ACC112 (cell line): ENCODE data around the gene GLIS1.

ENCODE experiments used
- H2AFZ ChIP-seq: fragments of 200-600 bp; sonication (generic); one replicate; pipeline ENCODE4 v1.6.0; 2017; ENCODE audit warnings: antibody characterized with exemption, low read length; ENCODE audit not compliant: unreplicated experiment
- H3K27ac ChIP-seq: fragments of 200-600 bp; sonication (generic); 2 replicates; pipeline ENCODE4 v1.5.1; 2014; ENCODE audit warnings: low read depth, mild to moderate bottlenecking, antibody characterized with exemption, low read length, moderate library complexity
- H3K27me3 ChIP-seq: fragments of 200-600 bp; sonication (generic); 2 replicates; pipeline ENCODE4 v1.6.1; 2014; ENCODE audit warnings: mild to moderate bottlenecking, antibody characterized with exemption, low read length, moderate library complexity, mixed read lengths; ENCODE audit not compliant: insufficient read depth
- H3K36me3 ChIP-seq: fragments of 200-600 bp; sonication (generic); 2 replicates; pipeline ENCODE4 v1.6.1; 2016; ENCODE audit warnings: mild to moderate bottlenecking, antibody characterized with exemption, low read length, moderate library complexity, mixed read lengths; ENCODE audit not compliant: insufficient read depth
- H3K4me1 ChIP-seq: fragments of 200-600 bp; sonication (generic); one replicate; pipeline ENCODE4 v1.6.1; 2016; ENCODE audit warnings: low read length, mixed read lengths; ENCODE audit not compliant: insufficient read depth, unreplicated experiment, control insufficient read depth
- H3K4me3 ChIP-seq: fragments of 200-600 bp; sonication (generic); 2 replicates; pipeline ENCODE4 v1.5.1; 2014; ENCODE audit warnings: mild to moderate bottlenecking, low read depth, low read length
- H3K79me2 ChIP-seq: fragments of 200-600 bp; sonication (generic); one replicate; pipeline ENCODE4 v1.6.0; 2016; ENCODE audit warnings: low read length; ENCODE audit not compliant: control insufficient read depth, unreplicated experiment, insufficient read depth

GLIS1 gene

GRCh38 chr1:53505401-53505800, 233.6 kb downstream of the GLIS1 start:
- Histone ChIP-seq H3K4me1 (no peaks in the 10 kb centered on the region), H3K27ac (no peak overlapping the region), H3K79me2 (no peaks in the 10 kb centered on the region), H2AFZ (no peak overlapping the region), H3K27me3 (0 out of 2 replicates have a peak, but pooled peaks cover 4% of the 10 kb centered on the region), H3K4me3 (no peak overlapping the region), H3K36me3 (no peaks in the 10 kb centered on the region)

- H3K36me3 ChIP-seq, result no peaks in the 10 kb centered on the region
- no peaks in the 10 kb centered on the region for H3K4me1 ChIP-seq
- H3K27ac ChIP-seq, result no peak overlapping the region
- no peaks in the 10 kb centered on the region for H3K79me2 ChIP-seq
- 0 out of 2 replicates have a peak, but pooled peaks cover 4% of the 10 kb centered on the region for H3K27me3 ChIP-seq
- H2AFZ ChIP-seq, result no peak overlapping the region
- H3K4me3 ChIP-seq, result no peak overlapping the region
Measured at GRCh38 chr1:53504901-53505300, 234.1 kb downstream of the GLIS1 start.

GRCh38 chr1:53503433-53504217, 235.3 kb downstream of the GLIS1 start:
- 0 out of 2 replicates have a peak, but pooled peaks cover 4% of the 10 kb centered on the region for H3K27me3 ChIP-seq
- H3K27ac ChIP-seq, result no peak overlapping the region
- H3K4me3 ChIP-seq, result no peak overlapping the region
- H3K79me2 ChIP-seq, result no peaks in the 10 kb centered on the region
- no peak overlapping the region for H2AFZ ChIP-seq
- H3K36me3 ChIP-seq, result no peaks in the 10 kb centered on the region
- no peaks in the 10 kb centered on the region for H3K4me1 ChIP-seq

GRCh38 chr1:53502641-53503432, 236.1 kb downstream of the GLIS1 start:
- no peaks in the 10 kb centered on the region for H3K4me1 ChIP-seq
- H3K4me3 ChIP-seq, result no peak overlapping the region

GRCh38 chr1:53501065-53502005, 237.6 kb downstream of the GLIS1 start:
- Histone ChIP-seq H3K36me3 (no peaks in the 10 kb centered on the region), H3K4me3 (no peak overlapping the region), H3K27me3 (0 out of 2 replicates have a peak, but pooled peaks cover 4% of the 10 kb centered on the region), H3K27ac (no peak overlapping the region), H2AFZ (no peak overlapping the region), H3K4me1 (peaks cover under 1% of the 10 kb centered on the region), H3K79me2 (no peaks in the 10 kb centered on the region)

More at GRCh38 chr1:53502641-53503432, 236.1 kb downstream of the GLIS1 start:
- H2AFZ ChIP-seq, result no peak overlapping the region
- no peaks in the 10 kb centered on the region for H3K36me3 ChIP-seq
- no peaks in the 10 kb centered on the region for H3K79me2 ChIP-seq
- 0 out of 2 replicates have a peak, but pooled peaks cover 4% of the 10 kb centered on the region for H3K27me3 ChIP-seq
- no peak overlapping the region for H3K27ac ChIP-seq

GRCh38 chr1:53500204-53501064, 238.5 kb downstream of the GLIS1 start:
- no peak overlapping the region for H2AFZ ChIP-seq
- no peak overlapping the region for H3K27ac ChIP-seq
- 0 out of 2 replicates have a peak, but pooled peaks cover 4% of the 10 kb centered on the region for H3K27me3 ChIP-seq
- H3K36me3 ChIP-seq, result no peaks in the 10 kb centered on the region
- H3K4me3 ChIP-seq, result no peak overlapping the region
- peaks cover 10% of the 10 kb centered on the region for H3K4me1 ChIP-seq
- H3K79me2 ChIP-seq, result no peaks in the 10 kb centered on the region

GRCh38 chr1:53499257-53500203, 239.4 kb downstream of the GLIS1 start:
- no peak overlapping the region for H2AFZ ChIP-seq
- H3K4me3 ChIP-seq, result no peak overlapping the region
- H3K36me3 ChIP-seq, result no peaks in the 10 kb centered on the region
- no peak overlapping the region for H3K27ac ChIP-seq
- 0 out of 2 replicates have a peak, but pooled peaks cover 4% of the 10 kb centered on the region for H3K27me3 ChIP-seq
- H3K4me1 ChIP-seq, result peaks cover 11% of the 10 kb centered on the region
- no peaks in the 10 kb centered on the region for H3K79me2 ChIP-seq

GRCh38 chr1:53498555-53499131, 240.3 kb downstream of the GLIS1 start:
- Histone ChIP-seq H2AFZ (no peak overlapping the region), H3K27ac (no peak overlapping the region), H3K4me1 (peaks cover 11% of the 10 kb centered on the region), H3K79me2 (no peaks in the 10 kb centered on the region), H3K36me3 (no peaks in the 10 kb centered on the region), H3K4me3 (no peak overlapping the region), H3K27me3 (0 out of 2 replicates have a peak, but pooled peaks cover 4% of the 10 kb centered on the region)
